SK-N-MC (cell line): ENCODE measurements around the gene KRT3.

Source experiments
- DNase-seq: peaks from one replicate; pipeline ENCODE4 v3.0.0-alpha.2; 2011; ENCODE audit warnings: low read depth, low spot score
- H3K27ac ChIP-seq: fragments of 200-600 bp; sonication (generic); 2 replicates; pipeline ENCODE4 v1.5.1; 2016; ENCODE audit warnings: mixed run types
- H3K36me3 ChIP-seq: fragments of 200-600 bp; sonication (generic); 2 replicates; pipeline ENCODE4 v1.6.1; 2017; ENCODE audit warnings: antibody characterized with exemption, low read length, mixed read lengths; ENCODE audit not compliant: insufficient read depth
- H3K4me3 ChIP-seq: fragments of 200-600 bp; sonication (generic); 2 replicates; pipeline ENCODE4 v1.5.1; 2016
- H3K9ac ChIP-seq: fragments of 200-600 bp; sonication (generic); 2 replicates; pipeline ENCODE4 v1.8.0; 2017; ENCODE audit warnings: mixed run types, mixed read lengths; ENCODE audit not compliant: insufficient read length
- H3K9me3 ChIP-seq: fragments of 200-600 bp; sonication (generic); 2 replicates; pipeline ENCODE4 v1.6.1; 2017; ENCODE audit warnings: low read depth, mild to moderate bottlenecking, antibody characterized with exemption, low read length, moderate library complexity, mixed read lengths
- EZH2 ChIP-seq: fragments of 200-600 bp; sonication (generic); IDR thresholded peaks from one replicate; pipeline ENCODE4 v1.6.1; 2017; ENCODE audit warnings: antibody characterized with exemption
- FOXP2 ChIP-seq: optimal IDR thresholded peaks from 2 replicates; pipeline ENCODE3; 2011; ENCODE audit warnings: mild to moderate bottlenecking, moderate library complexity; ENCODE audit not compliant: insufficient read depth; ENCODE audit errors: extremely low read length, control extremely low read depth
- POLR2AphosphoS5 ChIP-seq: IDR thresholded peaks from 2 replicates; pipeline ENCODE4 v1.6.1; 2012; ENCODE audit warnings: mild to moderate bottlenecking, low read depth, low read length, borderline replicate concordance

Gene KRT3

GRCh38 chr12:52817699-52818238 lies 21.9 kb upstream of the KRT3 start:
- DNase-seq: no peak
- H3K9me3 ChIP-seq: no peaks in the 10 kb centered on the region
- no peak overlapping the region for H3K4me3 ChIP-seq
- H3K36me3 ChIP-seq: no peaks in the 10 kb centered on the region
- no peak overlapping the region for H3K9ac ChIP-seq
- TF ChIP-seq EZH2 (no peak), FOXP2 (no peak), POLR2AphosphoS5 (no peak)
- no peak overlapping the region for H3K27ac ChIP-seq

DNA sequence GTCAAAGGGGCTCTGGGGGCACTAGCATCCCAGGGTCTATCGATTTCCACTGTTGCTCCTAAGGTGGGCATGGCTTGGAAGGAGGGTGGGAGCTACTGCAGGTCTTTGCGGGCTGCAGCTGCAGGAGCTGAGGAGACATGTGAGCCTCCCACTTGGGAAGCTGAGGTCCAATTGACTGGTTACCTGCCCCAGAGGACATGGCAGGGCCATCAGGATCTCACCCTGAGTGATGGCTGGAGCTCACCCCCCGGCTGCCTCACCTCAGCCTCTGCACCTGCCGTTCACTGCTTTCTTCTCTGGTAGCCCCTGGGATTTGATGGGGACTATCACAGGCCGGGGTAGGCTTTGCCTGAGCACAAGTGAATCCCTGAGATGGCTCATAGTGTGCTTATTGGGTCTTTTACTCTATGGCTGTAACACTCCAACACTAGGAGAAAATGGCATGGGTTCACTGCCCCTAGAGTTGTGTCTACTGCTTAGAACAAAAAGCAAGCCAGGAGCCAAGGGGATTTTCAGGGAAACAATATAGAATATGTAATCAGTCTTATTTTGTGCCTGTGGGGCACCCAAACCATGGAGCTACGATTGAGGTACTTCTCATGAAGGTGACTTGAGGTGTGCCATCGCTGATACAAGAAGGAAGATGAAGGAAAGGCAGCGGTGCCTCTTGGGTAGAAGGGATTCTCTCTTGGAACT lies 21.2 kb upstream of the KRT3 start:
- DNase-seq: no peak
- TF ChIP-seq FOXP2 (no peak), POLR2AphosphoS5 (no peak), EZH2 (no peak)
- H3K36me3 ChIP-seq: no peaks in the 10 kb centered on the region
- H3K9ac ChIP-seq: no peak overlapping the region
- H3K4me3 ChIP-seq: no peak overlapping the region
- no peaks in the 10 kb centered on the region for H3K9me3 ChIP-seq
- no peak overlapping the region for H3K27ac ChIP-seq

- no peak overlapping the region for H3K4me3 ChIP-seq
- no peak overlapping the region for H3K27ac ChIP-seq
- TF ChIP-seq POLR2AphosphoS5 (no peak), FOXP2 (no peak), EZH2 (no peak)
- no peaks in the 10 kb centered on the region for H3K9me3 ChIP-seq
- no peak overlapping the region for H3K9ac ChIP-seq
- no peaks in the 10 kb centered on the region for H3K36me3 ChIP-seq
- no peak for DNase-seq
Observed at GRCh38 chr12:52815676-52816588, 20.0 kb upstream of the KRT3 start.

DNA sequence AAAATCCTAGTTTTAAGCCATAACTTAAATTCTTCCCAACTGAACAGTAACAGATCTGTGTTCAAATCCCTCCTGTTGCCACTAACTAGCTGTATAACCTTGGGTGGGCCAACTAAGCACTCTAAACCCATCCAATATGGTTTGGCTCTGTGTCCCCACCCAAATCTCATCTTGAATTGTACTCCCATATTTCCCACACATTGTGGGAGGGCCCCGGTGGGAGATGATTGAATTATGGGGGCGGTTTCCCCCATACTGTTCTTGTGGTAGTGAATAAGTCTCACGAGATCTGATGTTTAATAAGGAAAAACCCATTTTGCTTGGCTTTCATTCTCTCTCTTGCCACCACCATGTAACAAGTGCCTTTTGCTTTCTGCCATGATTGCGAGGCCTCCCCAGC lies 19.2 kb upstream of the KRT3 start:
- no peak for TF ChIP-seq EZH2
- no peak for TF ChIP-seq FOXP2
- TF ChIP-seq POLR2AphosphoS5: no peak
- Histone ChIP-seq H3K9me3 (no peaks in the 10 kb centered on the region), H3K9ac (no peak overlapping the region), H3K36me3 (no peaks in the 10 kb centered on the region), H3K4me3 (no peak overlapping the region), H3K27ac (no peak overlapping the region)
- no peak for DNase-seq

DNA sequence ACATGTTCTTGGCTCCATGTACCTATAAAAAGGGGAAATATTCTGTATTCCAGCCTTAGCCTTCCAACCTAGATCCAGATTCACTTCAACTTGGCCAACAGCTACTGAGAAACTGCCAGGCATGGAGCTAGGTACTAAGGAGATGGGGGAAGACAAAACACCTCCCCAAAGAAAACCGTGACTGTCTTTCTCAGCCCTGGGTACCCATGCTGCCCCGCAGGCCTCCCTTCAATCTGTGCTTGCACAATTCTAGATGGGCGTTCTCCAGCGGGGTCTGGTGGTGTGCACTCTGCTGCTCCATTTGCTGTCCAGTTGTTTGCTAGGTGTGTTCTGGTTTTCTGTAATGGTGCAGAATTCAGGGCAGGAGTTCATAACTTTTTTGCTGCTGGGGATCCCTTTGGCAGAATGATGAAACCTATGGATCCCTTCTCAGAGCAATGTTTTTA lies 18.8 kb upstream of the KRT3 start:
- DNase-seq: no peak
- Histone ChIP-seq H3K27ac (no peak overlapping the region), H3K9ac (no peak overlapping the region), H3K4me3 (no peak overlapping the region), H3K36me3 (no peaks in the 10 kb centered on the region), H3K9me3 (no peaks in the 10 kb centered on the region)
- TF ChIP-seq POLR2AphosphoS5 (no peak), FOXP2 (no peak), EZH2 (no peak)

GRCh38 chr12:52813885-52814709 lies 18.2 kb upstream of the KRT3 start, which contains the start of gene KRT4:
Gene KRT4, minus strand, starts transcription at chr12:52814116. Its CDS starts 58 bp downstream, at chr12:52814058.
- TF ChIP-seq EZH2 (no peak), FOXP2 (no peak), POLR2AphosphoS5 (no peak)
- no peak within 1 kb of the TSS for H3K4me3 ChIP-seq
- no peaks in the 10 kb centered on the region for H3K9me3 ChIP-seq
- no peak for DNase-seq
- no peak within 1 kb of the TSS for H3K27ac ChIP-seq
- H3K9ac ChIP-seq: no peak within 1 kb of the TSS
- H3K36me3 ChIP-seq: no peaks in the 10 kb centered on the region

GRCh38 chr12:52813203-52813819 lies 17.4 kb upstream of the KRT3 start:
- H3K36me3 ChIP-seq: no peaks in the 10 kb centered on the region
- DNase-seq: no peak

GRCh38 chr12:52812749-52813148 lies 16.8 kb upstream of the KRT3 start:
- H3K9ac ChIP-seq: no peak overlapping the region
- TF ChIP-seq FOXP2: no peak
- no peak overlapping the region for H3K4me3 ChIP-seq
- no peak for DNase-seq
- H3K9me3 ChIP-seq: no peaks in the 10 kb centered on the region
- no peaks in the 10 kb centered on the region for H3K36me3 ChIP-seq
- no peak overlapping the region for H3K27ac ChIP-seq

More at GRCh38 chr12:52813203-52813819, 17.4 kb upstream of the KRT3 start:
- Histone ChIP-seq H3K4me3 (no peak overlapping the region), H3K27ac (no peak overlapping the region), H3K9me3 (no peaks in the 10 kb centered on the region), H3K9ac (no peak overlapping the region)
- TF ChIP-seq FOXP2 (no peak), POLR2AphosphoS5 (no peak), EZH2 (no peak)
